ENCODE results near the gene PSMG4.

The PSMG4 gene, protein sequence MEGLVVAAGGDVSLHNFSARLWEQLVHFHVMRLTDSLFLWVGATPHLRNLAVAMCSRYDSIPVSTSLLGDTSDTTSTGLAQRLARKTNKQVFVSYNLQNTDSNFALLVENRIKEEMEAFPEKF

DNA sequence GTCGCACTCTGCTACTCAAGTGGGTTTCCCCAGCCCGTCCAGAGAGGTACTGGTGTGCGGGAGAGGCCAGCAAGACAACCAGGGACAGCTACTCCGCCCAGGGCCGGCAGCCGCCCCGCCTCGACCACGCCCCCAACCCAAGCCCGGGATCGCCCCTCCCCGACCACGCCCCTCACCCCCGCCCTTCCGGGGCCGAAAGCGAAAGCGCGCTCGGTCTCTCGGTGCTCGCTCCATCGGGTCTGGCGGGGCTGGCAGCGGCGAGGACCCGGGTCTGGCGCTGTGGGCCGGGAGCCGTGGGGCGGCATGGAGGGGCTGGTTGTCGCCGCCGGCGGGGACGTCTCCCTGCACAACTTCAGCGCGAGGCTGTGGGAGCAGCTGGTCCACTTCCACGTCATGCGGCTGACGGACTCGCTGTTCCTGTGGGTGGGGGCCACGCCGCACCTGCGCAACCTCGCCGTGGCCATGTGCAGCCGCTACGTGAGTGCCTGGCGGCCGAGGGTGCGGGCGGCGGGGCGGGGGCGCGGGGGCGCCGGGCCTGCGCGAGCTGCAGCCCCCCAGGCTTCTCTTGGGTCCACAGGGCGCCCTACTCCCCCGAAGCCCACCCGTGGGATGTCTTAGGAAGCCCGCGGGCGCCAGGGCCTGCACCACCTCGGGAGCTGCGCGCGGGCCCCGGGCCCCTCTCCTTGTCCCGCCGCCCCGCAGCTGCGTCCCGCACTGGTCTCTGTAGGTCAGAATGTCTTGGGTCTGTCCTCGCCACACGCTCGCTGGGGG is at the start of gene PSMG4:
Gene PSMG4, plus strand, starts transcription at position 228 of the 771 bp plus-strand sequence. Its CDS starts 76 bp downstream, at position 304.
- Mint-ChIP-seq H3K4me3 (peak within 1 kb of the TSS; percentile 92), H3K4me1 (peaks cover 40% of the 10 kb centered on the region), H3K27ac (peak within 1 kb of the TSS; percentile 80), H3K27me3 (peaks cover 10% of the 10 kb centered on the region), H3K36me3 (peaks cover 13% of the 10 kb centered on the region), H3K9me3 (peaks cover 5% of the 10 kb centered on the region)
- ATAC-seq: peak; percentile 91

DNA sequence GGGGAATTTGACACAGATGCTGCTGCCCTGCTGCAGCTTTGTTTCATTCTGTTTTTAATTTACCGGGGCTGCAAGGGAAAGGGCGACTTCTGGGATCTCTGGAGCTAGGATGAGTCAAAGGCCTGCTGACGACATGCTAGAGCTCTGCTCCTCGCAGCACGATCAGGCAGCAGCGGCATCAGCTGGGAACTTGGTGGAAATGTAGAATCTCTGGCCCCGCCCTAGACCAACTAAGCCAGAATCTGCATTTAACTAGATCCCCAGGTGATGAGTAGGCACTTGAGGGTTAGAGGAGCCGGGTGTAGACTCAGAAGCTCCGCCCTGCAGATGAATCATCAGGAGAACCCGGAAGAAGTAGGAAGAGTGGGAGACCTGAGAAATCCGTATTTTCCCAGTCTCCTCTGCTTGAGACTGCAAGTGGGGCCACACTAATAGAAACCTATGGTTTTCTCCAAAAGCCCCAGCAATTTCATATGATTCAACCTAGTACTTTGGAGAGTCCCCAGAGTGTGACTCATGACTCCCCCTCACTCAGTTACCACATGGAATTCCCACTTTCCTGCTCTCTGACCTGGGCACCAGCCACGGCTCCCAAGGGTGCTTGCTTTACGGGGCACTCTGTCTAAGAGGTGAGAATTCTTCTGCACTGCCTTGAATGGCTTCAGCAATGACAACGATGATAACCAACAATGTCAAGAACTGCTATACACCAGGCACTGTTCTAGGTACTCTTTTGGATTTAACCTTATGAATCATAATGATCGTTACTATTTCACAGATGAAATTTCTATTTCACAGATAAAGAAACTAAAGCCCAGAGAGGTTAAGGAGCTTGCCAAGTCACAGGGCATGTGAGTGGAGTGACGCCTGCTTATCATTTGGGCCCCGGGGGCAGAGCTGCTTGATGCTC is 49.4 kb upstream of the PSMG4 start:
- peak overlapping the region; percentile 14 for H3K27ac Mint-ChIP-seq
- peaks cover 3% of the 10 kb centered on the region for H3K9me3 Mint-ChIP-seq
- peaks cover 42% of the 10 kb centered on the region for H3K4me1 Mint-ChIP-seq
- ATAC-seq: peak; percentile 81
- H3K4me3 Mint-ChIP-seq: peak overlapping the region; percentile 46
- peaks cover 23% of the 10 kb centered on the region for H3K27me3 Mint-ChIP-seq
- peaks cover 6% of the 10 kb centered on the region for H3K36me3 Mint-ChIP-seq

DNA sequence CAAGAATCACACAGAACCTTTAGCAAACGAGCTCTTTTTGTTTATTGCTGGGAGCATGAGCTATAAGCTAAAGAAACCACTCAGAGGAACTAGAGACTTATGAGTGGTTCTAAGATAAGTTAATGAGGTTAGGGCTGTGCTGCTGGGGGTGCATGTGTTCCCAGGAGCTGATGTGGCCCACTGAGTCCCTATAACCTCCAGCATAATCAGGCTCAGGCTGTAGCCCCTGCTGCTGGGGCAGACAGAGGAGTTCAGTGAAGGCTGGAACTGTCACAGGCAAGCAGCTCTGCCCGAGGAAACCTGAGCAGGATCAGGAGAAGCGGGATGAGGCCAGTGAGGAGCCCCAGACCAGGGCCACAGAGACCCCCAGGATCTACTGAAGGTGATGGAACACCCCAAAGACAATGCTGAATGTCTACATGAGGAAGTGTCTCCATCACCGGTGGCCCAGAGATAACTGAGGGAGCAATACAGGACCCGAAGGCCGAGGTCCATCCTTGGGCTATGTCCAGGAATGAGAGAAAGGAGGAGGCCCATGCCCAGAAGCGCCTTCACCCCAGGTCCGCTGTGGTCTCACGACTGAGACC is 48.6 kb upstream of the PSMG4 start:
- Mint-ChIP-seq H3K4me3 (no peak overlapping the region), H3K27me3 (peaks cover 23% of the 10 kb centered on the region), H3K9me3 (no peaks in the 10 kb centered on the region), H3K4me1 (peaks cover 36% of the 10 kb centered on the region), H3K36me3 (no peaks in the 10 kb centered on the region), H3K27ac (peak overlapping the region; percentile 14)
- ATAC-seq: peak; percentile 46

DNA sequence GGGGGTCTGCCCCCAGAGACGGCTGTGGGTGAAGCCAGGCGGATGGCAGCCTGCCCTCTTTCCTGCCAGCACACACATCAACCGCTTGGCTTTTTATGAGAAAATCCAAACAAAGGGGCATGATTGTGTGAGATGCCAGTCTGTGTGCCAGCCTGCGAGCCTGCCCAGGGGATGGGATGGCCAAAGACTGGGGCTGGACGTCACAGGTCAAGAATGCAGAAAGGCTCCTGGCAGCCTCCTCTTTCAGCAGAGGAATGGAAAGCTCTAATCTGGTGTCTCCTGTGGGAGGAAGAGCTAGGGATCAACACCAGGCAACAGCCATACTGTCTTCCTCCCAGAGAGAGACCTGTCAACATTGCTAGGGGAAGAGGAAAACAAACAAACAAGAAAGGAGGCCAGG is 47.1 kb upstream of the PSMG4 start:
- peaks cover 29% of the 10 kb centered on the region for H3K27me3 Mint-ChIP-seq

DNA sequence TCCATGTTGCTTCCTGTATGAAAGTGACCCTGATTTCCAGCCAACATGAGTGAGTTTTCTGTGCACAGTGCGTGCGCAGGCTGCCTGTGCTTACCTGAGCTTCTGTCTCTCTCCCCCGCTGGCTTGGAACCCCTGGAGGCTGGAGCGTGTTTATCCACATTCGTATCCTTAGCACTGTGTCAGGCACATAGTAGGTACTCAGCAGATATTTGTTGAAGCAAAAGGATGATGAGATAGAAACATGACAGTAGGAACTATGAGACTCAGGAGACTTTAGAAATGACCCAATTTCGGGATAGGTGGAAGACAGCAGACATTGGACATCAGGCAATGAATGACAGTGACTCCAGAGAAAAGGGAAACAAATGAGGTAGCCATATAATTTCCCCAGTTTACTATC is 46.5 kb upstream of the PSMG4 start:
- Mint-ChIP-seq H3K4me3 (no peak overlapping the region), H3K36me3 (no peaks in the 10 kb centered on the region), H3K4me1 (peaks cover 36% of the 10 kb centered on the region), H3K9me3 (no peaks in the 10 kb centered on the region), H3K27me3 (peaks cover 26% of the 10 kb centered on the region), H3K27ac (no peak overlapping the region)
- no peak for ATAC-seq

More for the DNA sequence above, 47.1 kb upstream of the PSMG4 start:
- Mint-ChIP-seq H3K9me3 (no peaks in the 10 kb centered on the region), H3K4me3 (no peak overlapping the region), H3K36me3 (no peaks in the 10 kb centered on the region), H3K27ac (no peak overlapping the region), H3K4me1 (peaks cover 36% of the 10 kb centered on the region)
- ATAC-seq: no peak

DNA sequence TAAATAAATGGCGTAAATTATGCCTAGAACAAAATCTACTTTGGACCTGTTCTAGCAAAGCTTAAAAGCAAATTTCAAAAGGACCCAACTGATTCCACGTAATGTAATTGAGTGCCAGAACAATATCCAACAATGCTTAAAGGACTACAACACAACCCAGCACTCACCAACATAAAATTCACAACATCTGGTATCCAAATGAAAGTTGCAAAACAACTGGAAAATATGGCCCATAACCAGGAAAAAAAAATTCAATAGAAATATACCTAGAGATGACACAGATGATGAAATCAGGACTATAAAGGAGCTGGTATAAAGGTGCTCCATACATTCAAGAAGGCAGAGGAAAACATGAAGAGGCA is 45.4 kb upstream of the PSMG4 start:
- no peak overlapping the region for H3K27ac Mint-ChIP-seq
- no peak overlapping the region for H3K4me3 Mint-ChIP-seq
- no peak for ATAC-seq
- no peaks in the 10 kb centered on the region for H3K9me3 Mint-ChIP-seq
- H3K27me3 Mint-ChIP-seq: peaks cover 30% of the 10 kb centered on the region
- no peaks in the 10 kb centered on the region for H3K36me3 Mint-ChIP-seq
- H3K4me1 Mint-ChIP-seq: peaks cover 27% of the 10 kb centered on the region

DNA sequence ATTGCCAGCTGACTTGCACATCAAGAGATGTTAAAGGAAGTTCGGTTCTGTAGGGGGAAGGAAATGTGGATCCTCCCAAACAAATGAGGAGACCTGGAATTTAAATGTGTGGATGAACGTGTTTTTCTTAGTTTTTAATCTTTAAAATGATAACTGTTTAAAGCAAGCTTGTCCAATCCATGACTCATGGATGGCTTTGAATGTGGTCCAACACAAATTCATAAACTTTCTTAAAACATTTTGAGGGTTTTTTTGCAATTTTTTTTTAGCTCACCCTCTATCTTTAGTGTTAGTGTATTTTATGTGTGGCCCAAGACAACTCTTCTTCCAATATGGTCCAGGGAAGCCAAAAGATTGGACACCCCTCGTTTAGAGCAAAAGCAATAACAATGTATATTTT is 43.8 kb upstream of the PSMG4 start:
- H3K4me3 Mint-ChIP-seq: no peak overlapping the region
- no peaks in the 10 kb centered on the region for H3K36me3 Mint-ChIP-seq
- H3K27me3 Mint-ChIP-seq: peaks cover 44% of the 10 kb centered on the region
- peaks cover 11% of the 10 kb centered on the region for H3K4me1 Mint-ChIP-seq
- H3K9me3 Mint-ChIP-seq: no peaks in the 10 kb centered on the region
- no peak for ATAC-seq
- H3K27ac Mint-ChIP-seq: no peak overlapping the region

DNA sequence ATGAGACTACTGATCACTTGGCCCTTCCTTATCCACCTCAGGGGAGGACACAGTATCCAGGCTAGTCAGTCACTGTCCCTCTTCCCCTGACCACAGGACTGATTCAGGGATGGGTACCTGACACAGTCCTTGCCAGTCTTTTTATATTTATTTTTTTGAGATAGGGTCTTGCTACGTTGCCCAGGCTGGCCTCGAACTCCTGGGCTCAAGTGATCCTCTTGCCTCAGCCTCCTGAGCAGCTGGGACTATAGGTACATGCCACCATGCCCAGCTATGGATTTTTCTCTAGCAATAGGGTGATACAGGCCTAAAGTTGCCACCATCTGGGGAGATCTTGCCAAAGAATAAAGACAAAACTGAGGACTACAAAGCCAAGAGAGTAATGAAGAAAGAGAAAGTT is 41.5 kb upstream of the PSMG4 start:
- no peak for ATAC-seq
- H3K27ac Mint-ChIP-seq: no peak overlapping the region
- H3K4me1 Mint-ChIP-seq: peaks cover 4% of the 10 kb centered on the region
- H3K4me3 Mint-ChIP-seq: no peak overlapping the region
- H3K9me3 Mint-ChIP-seq: peaks cover 6% of the 10 kb centered on the region
- peaks cover 43% of the 10 kb centered on the region for H3K27me3 Mint-ChIP-seq
- H3K36me3 Mint-ChIP-seq: no peaks in the 10 kb centered on the region

DNA sequence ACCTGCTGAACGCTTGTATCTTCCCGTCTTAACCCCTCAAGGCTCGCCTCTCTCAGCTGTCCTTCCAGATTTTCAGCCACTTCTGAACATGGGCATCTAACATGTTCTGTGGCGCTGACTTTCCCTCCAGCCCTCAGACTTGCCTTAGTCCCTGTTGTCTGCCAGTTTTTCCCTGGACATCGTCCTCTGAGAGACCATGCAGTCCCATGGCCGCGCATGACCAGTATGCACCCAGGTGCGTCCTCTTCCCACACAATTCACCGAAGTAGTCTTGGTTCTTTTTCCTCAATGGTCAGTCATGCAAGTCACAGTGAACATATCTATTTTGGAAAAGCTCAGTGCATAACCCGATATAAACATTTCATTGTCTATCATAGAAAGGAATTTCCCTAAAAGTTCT is 40.5 kb upstream of the PSMG4 start:
- no peaks in the 10 kb centered on the region for H3K4me1 Mint-ChIP-seq
- ATAC-seq: no peak
- H3K36me3 Mint-ChIP-seq: no peaks in the 10 kb centered on the region
- no peak overlapping the region for H3K27ac Mint-ChIP-seq
- peaks cover 6% of the 10 kb centered on the region for H3K9me3 Mint-ChIP-seq
- no peak overlapping the region for H3K4me3 Mint-ChIP-seq
- peaks cover 36% of the 10 kb centered on the region for H3K27me3 Mint-ChIP-seq

DNA sequence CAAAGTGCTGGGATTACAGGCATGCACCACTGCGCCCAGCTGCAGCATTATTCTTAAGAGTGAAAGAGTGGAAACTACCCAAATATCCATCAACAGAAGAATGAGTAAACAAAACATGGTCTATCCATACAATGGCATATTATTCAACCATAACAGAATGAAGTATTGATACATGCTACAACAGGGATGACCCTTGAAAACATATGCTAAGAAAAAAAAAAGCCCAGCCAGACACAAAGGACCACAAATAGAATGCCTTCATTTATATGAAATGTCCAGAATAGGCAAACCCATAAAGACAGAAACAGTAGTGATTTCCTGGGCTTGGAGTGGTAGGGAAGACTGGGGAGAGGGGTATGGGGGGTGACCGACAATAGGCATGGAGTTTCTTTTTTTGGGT is 38.4 kb upstream of the PSMG4 start:
- no peak overlapping the region for H3K4me3 Mint-ChIP-seq
- no peak overlapping the region for H3K27ac Mint-ChIP-seq
- peaks cover 36% of the 10 kb centered on the region for H3K27me3 Mint-ChIP-seq
- peaks cover 6% of the 10 kb centered on the region for H3K9me3 Mint-ChIP-seq
- H3K36me3 Mint-ChIP-seq: no peaks in the 10 kb centered on the region
- H3K4me1 Mint-ChIP-seq: no peaks in the 10 kb centered on the region
- no peak for ATAC-seq

DNA sequence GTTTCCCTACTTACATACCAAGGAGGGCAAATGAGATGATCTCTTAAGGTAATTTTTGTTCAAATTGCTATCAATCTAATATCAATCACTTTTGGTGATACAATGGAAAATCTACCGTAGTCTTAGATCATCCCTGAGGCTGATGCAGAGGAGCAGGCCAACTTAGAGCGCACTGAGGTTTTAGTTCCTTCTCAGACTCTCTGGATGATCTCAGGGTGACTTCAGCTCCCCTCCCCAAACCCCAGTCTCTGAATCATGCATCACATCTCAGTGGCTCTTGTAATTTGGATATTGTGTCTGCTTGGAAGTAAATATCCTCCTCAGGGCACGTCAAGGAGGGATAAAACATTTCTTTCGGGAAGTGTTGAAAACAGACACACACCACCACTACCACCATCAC is 37.2 kb upstream of the PSMG4 start:
- peaks cover 36% of the 10 kb centered on the region for H3K27me3 Mint-ChIP-seq
- no peaks in the 10 kb centered on the region for H3K4me1 Mint-ChIP-seq
- no peak overlapping the region for H3K27ac Mint-ChIP-seq
- no peak overlapping the region for H3K4me3 Mint-ChIP-seq
- ATAC-seq: no peak
- H3K36me3 Mint-ChIP-seq: no peaks in the 10 kb centered on the region
- peaks cover 6% of the 10 kb centered on the region for H3K9me3 Mint-ChIP-seq

DNA sequence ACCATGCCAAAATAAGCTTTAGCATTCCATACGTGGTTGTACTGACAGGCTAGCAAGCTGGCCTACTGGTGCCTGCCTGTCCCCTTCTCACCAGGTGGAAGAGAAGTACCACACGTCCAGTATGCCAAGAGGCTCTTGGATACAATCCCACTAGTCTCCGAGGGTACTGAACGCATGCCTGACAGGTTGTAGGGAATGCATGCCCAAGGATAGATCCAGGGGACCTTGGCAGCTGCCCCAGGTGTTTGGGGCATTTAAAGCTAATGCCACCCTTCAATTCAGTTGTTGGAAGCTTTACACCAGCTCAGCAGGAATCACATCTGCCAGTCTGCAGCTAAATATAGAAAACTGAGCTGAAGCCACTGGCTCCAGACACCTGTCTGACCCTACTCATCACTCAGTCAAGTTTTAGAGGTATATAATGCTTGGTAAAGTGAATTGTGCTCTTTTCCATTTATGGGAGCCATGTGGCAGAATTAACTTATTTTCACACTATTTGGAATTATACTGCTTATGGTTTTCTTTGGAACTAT is 36.2 kb upstream of the PSMG4 start:
- H3K27me3 Mint-ChIP-seq: peaks cover 43% of the 10 kb centered on the region
- peaks cover 6% of the 10 kb centered on the region for H3K9me3 Mint-ChIP-seq
- H3K4me1 Mint-ChIP-seq: peaks cover 9% of the 10 kb centered on the region
- H3K36me3 Mint-ChIP-seq: no peaks in the 10 kb centered on the region
- no peak for ATAC-seq
- H3K4me3 Mint-ChIP-seq: no peak overlapping the region
- H3K27ac Mint-ChIP-seq: no peak overlapping the region

DNA sequence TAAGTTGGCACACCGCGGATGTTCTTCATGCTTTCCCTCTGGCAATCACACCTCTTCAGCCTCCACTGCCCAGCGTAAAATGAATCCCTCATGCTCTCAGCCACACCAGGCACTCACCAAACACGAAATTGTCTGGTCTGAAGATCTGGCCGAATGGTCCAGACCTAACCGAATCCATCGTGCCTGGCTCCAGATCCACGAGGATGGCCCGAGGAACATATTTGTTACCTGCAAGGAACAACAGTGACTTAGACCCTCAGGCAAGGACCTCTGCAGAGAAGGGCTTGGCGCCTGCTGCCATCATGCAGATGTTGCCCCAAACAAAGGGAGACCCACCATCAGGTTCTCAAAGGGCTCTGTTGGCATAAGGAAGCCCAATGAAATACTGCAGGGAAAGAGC is 32.7 kb upstream of the PSMG4 start:
- peaks cover 55% of the 10 kb centered on the region for H3K27me3 Mint-ChIP-seq
- no peak for ATAC-seq
- H3K4me3 Mint-ChIP-seq: no peak overlapping the region
- H3K4me1 Mint-ChIP-seq: peaks cover 40% of the 10 kb centered on the region
- no peaks in the 10 kb centered on the region for H3K36me3 Mint-ChIP-seq
- H3K9me3 Mint-ChIP-seq: peaks cover 6% of the 10 kb centered on the region
- H3K27ac Mint-ChIP-seq: no peak overlapping the region

DNA sequence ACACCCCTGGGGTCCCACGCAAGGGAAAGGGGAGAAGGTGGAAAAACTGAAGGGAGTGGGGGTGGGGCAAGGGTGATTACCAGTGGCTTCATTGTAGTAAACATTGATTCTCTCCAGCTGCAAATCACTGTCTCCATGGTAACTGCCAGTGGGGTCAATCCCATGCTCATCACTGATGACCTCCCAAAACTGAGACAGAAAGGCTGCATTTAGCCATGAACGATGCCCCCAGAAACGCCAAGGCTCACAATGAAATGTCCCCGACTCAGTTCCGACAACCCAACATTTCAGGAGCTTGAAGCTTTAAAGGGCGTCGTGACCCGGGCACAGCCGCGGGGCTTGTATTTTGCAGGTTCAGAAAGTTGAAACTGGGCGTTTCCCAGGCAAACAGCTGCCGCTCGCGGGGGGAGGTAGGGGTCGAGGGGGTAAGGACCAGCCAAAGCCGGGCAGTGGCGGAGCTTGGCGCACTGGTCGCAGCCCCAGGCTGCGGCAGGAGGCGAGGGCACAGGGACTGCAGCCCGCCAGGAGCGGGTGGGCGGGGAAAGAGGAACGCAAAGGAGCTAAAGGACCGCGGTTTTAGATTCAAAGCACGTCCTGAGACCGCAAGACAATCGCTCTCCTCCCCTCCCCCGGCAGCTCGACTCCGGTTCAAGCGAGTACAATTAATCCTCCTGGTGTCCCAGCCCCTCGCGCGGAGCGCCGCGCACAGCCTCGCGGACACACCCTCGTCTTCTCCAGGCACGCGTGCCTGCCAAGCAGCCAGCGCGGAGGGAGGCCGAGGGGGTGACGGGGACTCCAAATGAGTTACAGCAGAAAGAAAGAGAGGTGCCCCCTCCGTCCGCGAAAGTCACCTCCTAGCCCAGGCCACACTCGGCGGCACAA is 32.0 kb upstream of the PSMG4 start:
- Mint-ChIP-seq H3K27ac (peak overlapping the region; percentile 35), H3K4me3 (peak overlapping the region; percentile 73), H3K9me3 (peaks cover 6% of the 10 kb centered on the region), H3K4me1 (peaks cover 47% of the 10 kb centered on the region), H3K36me3 (no peaks in the 10 kb centered on the region), H3K27me3 (peaks cover 62% of the 10 kb centered on the region)
- ATAC-seq: peak; percentile 49

Data from stimulated activated memory B cell treated with anti-CD40 and anti-IgM and Interleukin-4, amounts not matched to agents 10 μg/mL and 1 μg/mL and 100 μg/mL, for 72 hours (primary cell).